WERI-Rb-1 (cell line): Measurements from ENCODE around the gene TCF7.

Experiments
- DNase-seq: peaks from one replicate; pipeline ENCODE4 v3.0.0-alpha.2; 2020
- H3K27ac ChIP-seq: fragments of 250-450 bp; sonication (Bioruptor Pico); 2 replicates; pipeline ENCODE4 v1.5.1; 2020; ENCODE audit warnings: mild to moderate bottlenecking, moderate library complexity
- H3K27me3 ChIP-seq: fragments of 250-450 bp; sonication (Bioruptor Pico); 2 replicates; pipeline ENCODE4 v1.5.1; 2021; ENCODE audit warnings: mild to moderate bottlenecking, low read depth, moderate library complexity; ENCODE audit not compliant: insufficient read depth, severe bottlenecking
- H3K36me3 ChIP-seq: fragments of 250-450 bp; sonication (Bioruptor Pico); 2 replicates; pipeline ENCODE4 v1.5.1; 2020; ENCODE audit warnings: mild to moderate bottlenecking, moderate library complexity
- H3K4me3 ChIP-seq: 2 replicates; pipeline ENCODE4 v1.5.1; 2011; ENCODE audit warnings: low read depth, mild to moderate bottlenecking, control low read depth, low read length
- H3K9me3 ChIP-seq: fragments of 250-450 bp; sonication (Bioruptor Pico); 2 replicates; pipeline ENCODE4 v1.5.1; 2021; ENCODE audit warnings: mild to moderate bottlenecking, moderate library complexity; ENCODE audit not compliant: severe bottlenecking
- TF ChIP-seq, protein P1 (sequence below): IDR thresholded peaks from 2 replicates; pipeline ENCODE4 v1.5.1; 2011; ENCODE audit warnings: low read depth, mild to moderate bottlenecking, control low read depth, inconsistent platforms, low read length

TCF7 gene

DNA sequence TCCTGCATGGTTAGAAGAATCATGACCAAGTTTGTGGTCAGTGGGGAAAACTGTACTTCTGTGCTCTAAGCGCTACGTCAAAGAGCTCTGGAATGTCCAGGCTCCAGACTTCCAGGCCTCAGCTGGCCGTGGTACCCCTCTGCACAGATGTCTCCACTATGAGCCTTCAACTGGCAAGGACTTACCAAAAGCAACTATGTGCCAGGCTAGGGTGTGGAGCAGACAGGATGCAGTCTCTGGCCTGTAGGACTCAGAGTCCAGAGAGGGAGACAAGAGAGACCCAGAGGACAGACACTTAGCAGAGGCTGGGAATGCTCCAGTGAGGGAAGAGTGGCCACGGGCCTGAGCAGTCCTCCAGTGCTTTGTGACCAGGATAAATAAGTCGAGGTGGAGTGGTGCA, 31.0 kb upstream of the TCF7 start:
- Histone ChIP-seq H3K4me3 (no peak overlapping the region), H3K27ac (no peak overlapping the region), H3K9me3 (no peaks in the 10 kb centered on the region), H3K36me3 (no peaks in the 10 kb centered on the region), H3K27me3 (no peaks in the 10 kb centered on the region)
- no peak for DNase-seq
- TF ChIP-seq, protein P1, sequence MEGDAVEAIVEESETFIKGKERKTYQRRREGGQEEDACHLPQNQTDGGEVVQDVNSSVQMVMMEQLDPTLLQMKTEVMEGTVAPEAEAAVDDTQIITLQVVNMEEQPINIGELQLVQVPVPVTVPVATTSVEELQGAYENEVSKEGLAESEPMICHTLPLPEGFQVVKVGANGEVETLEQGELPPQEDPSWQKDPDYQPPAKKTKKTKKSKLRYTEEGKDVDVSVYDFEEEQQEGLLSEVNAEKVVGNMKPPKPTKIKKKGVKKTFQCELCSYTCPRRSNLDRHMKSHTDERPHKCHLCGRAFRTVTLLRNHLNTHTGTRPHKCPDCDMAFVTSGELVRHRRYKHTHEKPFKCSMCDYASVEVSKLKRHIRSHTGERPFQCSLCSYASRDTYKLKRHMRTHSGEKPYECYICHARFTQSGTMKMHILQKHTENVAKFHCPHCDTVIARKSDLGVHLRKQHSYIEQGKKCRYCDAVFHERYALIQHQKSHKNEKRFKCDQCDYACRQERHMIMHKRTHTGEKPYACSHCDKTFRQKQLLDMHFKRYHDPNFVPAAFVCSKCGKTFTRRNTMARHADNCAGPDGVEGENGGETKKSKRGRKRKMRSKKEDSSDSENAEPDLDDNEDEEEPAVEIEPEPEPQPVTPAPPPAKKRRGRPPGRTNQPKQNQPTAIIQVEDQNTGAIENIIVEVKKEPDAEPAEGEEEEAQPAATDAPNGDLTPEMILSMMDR = no peak

DNA sequence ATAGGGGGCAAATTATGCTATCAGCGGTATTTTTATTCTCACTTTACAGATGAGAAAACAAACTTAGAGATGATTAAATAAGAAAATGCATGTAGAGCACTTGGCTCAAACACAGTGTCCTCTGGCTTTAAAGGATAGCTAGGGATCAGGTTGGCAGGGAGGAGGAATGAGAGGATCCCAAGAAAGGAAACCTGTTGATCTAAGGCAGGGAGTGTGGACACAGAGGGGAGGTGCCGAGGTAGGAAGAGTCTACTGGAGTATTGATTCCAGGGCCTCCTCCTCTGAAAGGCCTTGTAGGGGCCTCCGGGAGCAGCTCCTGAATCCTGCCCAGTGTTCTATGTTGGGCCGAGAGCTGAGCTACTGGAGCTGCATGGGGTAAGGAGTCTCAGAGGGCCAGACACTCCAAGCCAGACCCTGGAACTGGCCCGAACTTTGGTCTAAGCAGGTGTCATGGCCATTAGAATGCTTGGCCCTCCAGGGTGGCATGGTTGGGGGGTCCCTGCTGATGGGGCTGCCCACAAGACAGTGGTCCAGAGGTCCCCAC, 30.4 kb upstream of the TCF7 start:
- TF ChIP-seq, protein P1 = no peak
- Histone ChIP-seq H3K27ac (no peak overlapping the region), H3K4me3 (no peak overlapping the region), H3K9me3 (no peaks in the 10 kb centered on the region), H3K36me3 (no peaks in the 10 kb centered on the region), H3K27me3 (no peaks in the 10 kb centered on the region)
- DNase-seq = no peak

DNA sequence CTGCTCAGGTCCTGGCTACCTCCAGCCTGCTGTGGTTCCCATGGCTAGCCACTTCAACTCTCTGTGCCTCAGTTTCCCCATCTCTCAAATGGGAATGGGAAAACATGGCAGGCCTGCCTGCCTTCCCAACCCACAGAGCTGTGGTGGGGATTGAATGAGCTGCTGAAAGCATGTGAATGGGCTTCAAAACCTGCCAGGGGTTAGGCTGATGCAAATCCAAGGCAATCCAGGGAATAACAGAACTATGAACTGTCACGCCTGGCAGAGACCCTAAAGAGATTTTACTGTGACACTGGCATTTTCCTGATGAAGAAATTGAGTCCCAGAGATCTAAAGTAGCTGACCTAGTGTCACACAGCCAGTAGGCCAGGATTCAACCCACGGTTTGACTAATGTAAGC, 29.9 kb upstream of the TCF7 start:
- H3K27ac ChIP-seq = no peak overlapping the region
- TF ChIP-seq, protein P1 = no peak
- no peak overlapping the region for H3K4me3 ChIP-seq
- no peaks in the 10 kb centered on the region for H3K9me3 ChIP-seq
- no peak for DNase-seq
- H3K36me3 ChIP-seq = no peaks in the 10 kb centered on the region
- H3K27me3 ChIP-seq = no peaks in the 10 kb centered on the region

DNA sequence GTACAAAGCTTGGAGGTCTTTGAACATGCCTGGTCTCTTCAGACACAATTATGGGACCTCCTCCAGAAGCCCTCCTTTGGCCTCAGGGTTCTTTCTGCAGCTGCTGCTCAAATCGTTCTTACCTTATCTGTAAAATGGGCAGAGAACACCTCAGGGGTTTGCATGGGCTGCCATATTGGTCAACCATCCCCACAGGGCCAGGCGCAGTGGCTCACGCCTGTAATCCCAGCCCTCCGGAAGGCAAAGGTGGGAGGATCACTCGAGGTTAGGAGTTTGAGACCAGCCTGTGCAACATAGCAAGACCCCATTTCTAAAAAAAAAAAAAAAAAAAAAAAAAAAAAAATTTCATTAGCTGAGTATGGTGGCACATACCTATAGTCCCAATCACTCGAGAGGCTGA, 29.1 kb upstream of the TCF7 start:
- Histone ChIP-seq H3K4me3 (no peak overlapping the region), H3K27me3 (no peaks in the 10 kb centered on the region), H3K36me3 (no peaks in the 10 kb centered on the region), H3K9me3 (no peaks in the 10 kb centered on the region), H3K27ac (no peak overlapping the region)
- DNase-seq = no peak
- TF ChIP-seq, protein P1 = no peak

DNA sequence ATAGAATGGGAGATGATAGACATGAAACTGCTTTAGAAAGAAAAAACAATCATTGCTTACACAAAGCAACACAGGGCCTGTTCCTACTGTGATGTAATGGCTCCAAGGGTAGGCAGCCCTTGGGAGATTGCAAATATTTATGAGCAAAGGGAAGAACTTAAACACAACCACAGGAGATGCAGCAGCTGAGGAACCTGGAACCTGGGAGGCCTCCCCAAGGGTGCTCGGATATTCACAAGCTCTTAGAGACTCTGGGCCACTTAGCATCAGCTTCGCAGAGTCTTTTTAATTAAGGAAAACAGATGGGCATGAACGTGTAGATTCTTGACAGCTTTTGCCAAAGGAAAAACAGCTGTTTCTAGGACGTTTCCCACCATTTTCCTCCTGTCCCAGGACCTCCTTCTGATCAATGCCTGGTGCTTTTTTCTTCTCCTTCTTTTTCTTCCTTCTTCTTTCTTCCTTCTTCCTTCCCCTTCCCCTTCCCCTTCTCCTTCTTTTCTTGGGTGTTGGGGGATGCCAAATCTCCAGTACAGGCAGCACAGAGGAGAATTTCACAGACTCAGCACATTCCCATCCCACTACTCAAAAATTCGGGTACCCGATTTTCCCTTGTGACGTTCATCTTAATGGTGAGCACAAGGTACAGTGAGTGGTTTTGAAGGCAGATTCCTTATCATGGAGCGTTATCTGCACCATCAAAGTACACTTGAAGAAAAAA, 28.1 kb upstream of the TCF7 start:
- no peak for DNase-seq

More for the DNA sequence above, 28.1 kb upstream of the TCF7 start:
- Histone ChIP-seq H3K9me3 (no peaks in the 10 kb centered on the region), H3K27ac (no peak overlapping the region), H3K4me3 (no peak overlapping the region), H3K36me3 (no peaks in the 10 kb centered on the region), H3K27me3 (no peaks in the 10 kb centered on the region)
- TF ChIP-seq, protein P1 = no peak
